CD4-positive, CD25-positive, alpha-beta regulatory T cell (primary cell): ENCODE measurements around the gene HIVEP3. TPM values are rescaled to one million over a fixed set of nuclear protein-coding genes. Genes with fewer than 3 reads are reported as not detected.

Experiments used
- ATAC-seq, 2 donors: fragments of 150-1000 bp; cut with Tn5 transposase; one replicate each; pipeline ENCODE4 v1.10.0; 2021; ENCODE audit warnings: low read depth in 2 of 2, moderate number of reproducible peaks in 2 of 2, moderate library complexity in 1 of 2
- DNase-seq, 3 donors: peaks; one replicate each; pipeline versions ENCODE4 v3.0.0 to v3.0.0-alpha.2; 2012 to 2022; ENCODE audit warnings: mixed read lengths in 1 of 3
- H3K27ac ChIP-seq: one replicate; pipeline ENCODE4 v1.7.0; 2013; ENCODE audit warnings: mild to moderate bottlenecking, low read length; ENCODE audit not compliant: insufficient read depth, poor library complexity, severe bottlenecking
- H3K27me3 ChIP-seq: one replicate; pipeline ENCODE4 v1.7.0; 2013; ENCODE audit warnings: low read length; ENCODE audit not compliant: control insufficient read depth, insufficient read depth
- H3K36me3 ChIP-seq: one replicate; pipeline ENCODE4 v1.7.0; 2013; ENCODE audit warnings: mild to moderate bottlenecking, low read length, moderate library complexity; ENCODE audit not compliant: control insufficient read depth, insufficient read depth
- H3K4me1 ChIP-seq: 2 replicates; pipeline ENCODE4 v1.7.0; 2013; ENCODE audit warnings: mild to moderate bottlenecking, low read length; ENCODE audit not compliant: insufficient read depth, control insufficient read depth, poor library complexity, severe bottlenecking
- H3K4me3 ChIP-seq: one replicate; pipeline ENCODE4 v1.7.0; 2013; ENCODE audit warnings: low read depth, mild to moderate bottlenecking, low read length, moderate library complexity
- H3K9me3 ChIP-seq, 2 experiments: 1 replicate in 1 of 2; 2 replicates in 1 of 2; pipeline ENCODE4 v1.7.0; 2013; ENCODE audit warnings: low read length in 2 of 2, mild to moderate bottlenecking in 1 of 2, moderate library complexity in 1 of 2; ENCODE audit not compliant: control insufficient read depth in 2 of 2
- H3K27ac Mint-ChIP-seq, 3 donors: one replicate each; pipeline ENCODE4 v1.8.0; 2020 to 2022; ENCODE audit warnings: mild to moderate bottlenecking in 3 of 3, mixed read lengths in 3 of 3, moderate library complexity in 2 of 3
- H3K27me3 Mint-ChIP-seq: one replicate; pipeline ENCODE4 v1.8.0; 2022; ENCODE audit warnings: mild to moderate bottlenecking, mixed read lengths
- H3K36me3 Mint-ChIP-seq: one replicate; pipeline ENCODE4 v1.8.0; 2020; ENCODE audit warnings: mixed read lengths
- H3K4me1 Mint-ChIP-seq, 4 donors: one replicate each; pipeline ENCODE4 v1.8.0; 2020 to 2022; ENCODE audit warnings: mixed read lengths in 4 of 4, mild to moderate bottlenecking in 1 of 4
- H3K4me3 Mint-ChIP-seq, 4 donors: one replicate each; pipeline ENCODE4 v1.8.0; 2020 to 2022; ENCODE audit warnings: mild to moderate bottlenecking in 4 of 4, mixed read lengths in 4 of 4, moderate library complexity in 3 of 4
- H3K9me3 Mint-ChIP-seq, 7 donors: one replicate each; pipeline ENCODE4 v1.8.0; 2020 to 2022; ENCODE audit warnings: mixed read lengths in 7 of 7, mild to moderate bottlenecking in 3 of 7, moderate library complexity in 2 of 7
- polyA plus RNA-seq, 4 donors: library from polyadenylated mRNA; unstranded; fragments of 300-500 nt; fragmentation: Illumina TruSeq; gene quantifications; one replicate each; pipeline ENCODE4 v1.2.3, GENCODE V29; 2021
- total RNA-seq: library from RNA; stranded (reverse); gene quantifications from one replicate; pipeline ENCODE4 v1.2.3, GENCODE V29; 2022

The HIVEP3 gene
- total and polyA plus RNA-seq, 5 donors from 2014 or later = 3.9 to 17.2 (median 7.5) TPM

DNA sequence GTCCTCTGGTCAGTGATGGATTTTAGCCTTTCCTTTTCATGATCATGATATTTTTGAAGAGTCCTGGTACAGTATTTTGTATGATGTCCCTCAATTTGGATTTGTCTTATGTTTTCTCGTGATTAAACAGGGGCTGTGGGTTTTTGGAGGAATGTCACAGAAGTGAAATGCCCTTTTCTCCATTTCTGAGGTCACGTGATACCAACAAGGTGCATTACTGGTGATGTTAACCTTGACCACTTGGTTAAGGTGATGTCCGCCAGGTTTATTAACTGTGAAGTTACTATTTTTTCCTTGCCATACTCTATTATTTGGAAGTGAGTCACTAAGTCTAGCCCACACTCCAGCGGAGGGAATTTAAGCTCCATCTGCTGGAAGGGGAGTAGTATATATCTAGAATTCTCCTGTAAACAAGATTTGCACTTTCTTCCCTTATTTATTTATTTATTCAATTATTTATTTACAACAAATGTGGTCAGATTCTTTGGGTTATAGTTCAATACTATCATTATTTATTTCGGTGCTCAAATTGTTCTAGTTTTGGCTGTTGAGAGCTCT is 123.4 kb downstream of the HIVEP3 start:
- no peaks in the 10 kb centered on the region for H3K27me3 Mint-ChIP-seq
- ATAC-seq (no peak), DNase-seq (no peak)
- Histone ChIP-seq H3K27ac (no peak overlapping the region), H3K4me1 (peaks cover 30% of the 10 kb centered on the region), H3K27me3 (no peaks in the 10 kb centered on the region), H3K4me3 (no peak overlapping the region), H3K9me3 (no peaks in the 10 kb centered on the region), H3K36me3 (no peaks in the 10 kb centered on the region)
- H3K9me3 Mint-ChIP-seq = peaks cover 0 to 2% (median 0%) of the 10 kb centered on the region in 7 donors
- H3K27ac Mint-ChIP-seq = no peak overlapping the region
- H3K4me3 Mint-ChIP-seq = peak overlapping the region in 1 of 4 donors; percentile 33
- peaks cover 10 to 40% (median 30%) of the 10 kb centered on the region in 4 donors for H3K4me1 Mint-ChIP-seq
- H3K36me3 Mint-ChIP-seq = peaks cover 8% of the 10 kb centered on the region

DNA sequence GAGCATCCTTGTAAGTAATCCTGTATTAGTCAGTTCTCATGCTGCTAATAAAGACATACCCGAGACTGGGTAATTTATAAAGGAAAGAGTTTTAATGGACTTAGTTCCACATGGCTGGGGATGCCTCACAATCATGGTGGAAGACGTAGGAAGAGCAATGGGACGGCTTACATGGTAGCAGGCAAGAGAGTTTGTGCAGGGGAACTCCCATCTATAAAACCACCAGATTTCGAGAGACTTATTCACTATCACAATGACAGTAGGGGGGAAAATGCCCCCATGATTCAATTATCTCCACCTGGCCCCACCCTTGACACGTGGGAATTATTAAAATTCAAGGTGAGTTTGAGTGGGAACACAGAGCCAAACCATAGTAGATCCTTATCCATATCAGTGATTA is 124.7 kb downstream of the HIVEP3 start:
- H3K9me3 ChIP-seq = no peaks in the 10 kb centered on the region
- DNase-seq (no peak), ATAC-seq (no peak)
- peaks cover 2% of the 10 kb centered on the region for H3K36me3 Mint-ChIP-seq
- H3K4me1 ChIP-seq = peaks cover 22% of the 10 kb centered on the region
- H3K27me3 ChIP-seq = no peaks in the 10 kb centered on the region
- H3K36me3 ChIP-seq = no peaks in the 10 kb centered on the region
- H3K27ac ChIP-seq = no peak overlapping the region
- H3K27ac Mint-ChIP-seq = no peak overlapping the region
- H3K27me3 Mint-ChIP-seq = no peaks in the 10 kb centered on the region
- peaks cover 0 to 2% (median 0%) of the 10 kb centered on the region in 7 donors for H3K9me3 Mint-ChIP-seq
- H3K4me3 ChIP-seq = no peak overlapping the region
- peaks cover 5 to 35% (median 29%) of the 10 kb centered on the region in 4 donors for H3K4me1 Mint-ChIP-seq
- no peak overlapping the region for H3K4me3 Mint-ChIP-seq

DNA sequence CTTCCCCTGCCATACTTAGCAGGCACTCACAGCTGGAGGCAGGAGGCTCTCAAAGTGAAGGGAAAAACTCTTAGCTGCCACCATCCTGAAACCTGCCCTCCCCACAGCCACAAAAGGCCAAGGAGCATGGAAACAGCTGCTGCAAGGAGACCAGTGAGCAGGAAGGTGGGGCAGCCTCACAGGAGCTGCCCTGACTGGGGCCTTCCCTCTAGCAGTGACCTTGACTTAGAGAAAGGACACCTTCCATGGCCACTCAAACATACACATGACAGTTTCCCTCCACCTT is 126.3 kb downstream of the HIVEP3 start:
- H3K27me3 ChIP-seq = no peaks in the 10 kb centered on the region
- no peak for ATAC-seq
- peaks cover 0 to 2% (median 0%) of the 10 kb centered on the region in 7 donors for H3K9me3 Mint-ChIP-seq
- no peaks in the 10 kb centered on the region for H3K27me3 Mint-ChIP-seq
- no peak for DNase-seq
- peaks cover 22% of the 10 kb centered on the region for H3K4me1 ChIP-seq
- H3K4me3 ChIP-seq = no peak overlapping the region
- peak overlapping the region in 2 of 4 donors; percentile 36 to 48 for H3K4me3 Mint-ChIP-seq
- H3K36me3 Mint-ChIP-seq = no peaks in the 10 kb centered on the region
- H3K9me3 ChIP-seq = no peaks in the 10 kb centered on the region
- peak overlapping the region in 1 of 3 donors; percentile 53 for H3K27ac Mint-ChIP-seq
- H3K4me1 Mint-ChIP-seq = peaks cover 5 to 34% (median 29%) of the 10 kb centered on the region in 4 donors
- no peak overlapping the region for H3K27ac ChIP-seq
- H3K36me3 ChIP-seq = no peaks in the 10 kb centered on the region

DNA sequence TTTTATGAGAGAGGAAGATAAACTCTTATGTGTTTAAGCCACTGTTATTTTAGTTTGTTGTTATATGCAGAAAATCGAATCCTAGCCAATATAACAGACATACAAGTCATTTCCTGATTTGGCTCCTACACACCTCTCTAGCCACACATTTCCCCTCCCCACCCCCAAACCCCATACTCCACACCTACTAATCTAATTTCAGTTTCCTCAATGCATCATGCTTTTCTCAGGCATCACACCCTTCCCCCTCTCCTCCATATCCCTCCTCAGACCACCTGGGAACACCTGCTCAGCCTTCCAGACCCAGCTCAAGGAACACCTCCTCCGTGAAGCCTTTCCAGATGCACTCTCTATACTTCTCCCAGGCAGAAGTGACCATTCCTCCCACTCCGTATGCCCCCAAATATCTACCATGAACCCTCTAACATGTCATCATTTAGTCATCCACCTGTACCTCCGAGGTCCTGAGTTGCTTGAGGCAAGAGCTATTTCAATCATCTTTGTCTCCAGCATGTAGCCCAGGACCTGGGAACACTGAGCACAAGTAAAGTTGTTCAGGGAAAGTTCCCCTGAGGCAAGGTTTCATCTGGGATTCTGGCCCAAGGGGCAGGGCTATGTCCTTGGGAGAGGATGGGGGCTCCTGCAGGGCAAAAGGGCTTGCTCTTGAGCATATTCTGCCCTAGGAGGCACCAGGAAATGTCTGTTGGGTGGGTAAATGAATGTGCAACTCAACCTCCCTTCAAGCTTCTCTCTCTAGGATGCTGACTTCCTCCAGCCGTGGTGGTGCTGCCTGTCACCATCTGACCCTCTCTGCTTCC is 126.8 kb downstream of the HIVEP3 start:
- H3K9me3 ChIP-seq = no peaks in the 10 kb centered on the region
- H3K4me1 Mint-ChIP-seq = peaks cover 5 to 34% (median 30%) of the 10 kb centered on the region in 4 donors
- peaks cover 0 to 2% (median 0%) of the 10 kb centered on the region in 7 donors for H3K9me3 Mint-ChIP-seq
- peak overlapping the region; percentile 36 to 70 (median 43) for H3K4me3 Mint-ChIP-seq
- no peaks in the 10 kb centered on the region for H3K36me3 Mint-ChIP-seq
- H3K27me3 Mint-ChIP-seq = no peaks in the 10 kb centered on the region
- no peaks in the 10 kb centered on the region for H3K36me3 ChIP-seq
- DNase-seq = peak in 1 of 3 donors; percentile 70
- no peak overlapping the region for H3K27ac ChIP-seq
- H3K27ac Mint-ChIP-seq = peak overlapping the region in 2 of 3 donors; percentile 35 to 38
- H3K27me3 ChIP-seq = no peaks in the 10 kb centered on the region
- peaks cover 22% of the 10 kb centered on the region for H3K4me1 ChIP-seq
- peak overlapping the region; percentile 41 for H3K4me3 ChIP-seq
- peak in 1 of 2 donors; percentile 48 for ATAC-seq

DNA sequence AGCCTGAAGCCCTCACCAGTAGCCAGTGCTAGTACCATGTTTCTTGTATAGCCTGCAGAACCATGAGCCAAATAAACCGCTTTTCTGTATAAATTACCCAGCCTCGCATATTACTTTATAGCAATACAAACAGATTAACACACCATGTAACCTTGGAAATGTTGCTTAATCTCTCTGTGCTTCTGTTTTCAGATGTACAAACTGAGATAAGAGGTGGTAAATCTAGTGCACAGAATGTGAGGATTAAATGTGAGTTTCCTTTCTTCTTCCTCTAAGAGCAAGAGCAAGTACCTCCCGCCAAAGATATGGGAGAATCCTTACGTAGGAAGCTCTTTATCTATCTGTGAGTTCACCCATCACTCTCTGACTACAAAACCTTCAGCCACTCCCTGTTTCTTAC is 128.4 kb downstream of the HIVEP3 start:
- ATAC-seq (no peak), DNase-seq (no peak)
- H3K4me3 ChIP-seq = no peak overlapping the region
- H3K9me3 Mint-ChIP-seq = no peaks in the 10 kb centered on the region
- no peak overlapping the region for H3K27ac ChIP-seq
- peaks cover 22% of the 10 kb centered on the region for H3K4me1 ChIP-seq
- H3K9me3 ChIP-seq = no peaks in the 10 kb centered on the region
- H3K27me3 Mint-ChIP-seq = no peaks in the 10 kb centered on the region
- peaks cover 5 to 34% (median 30%) of the 10 kb centered on the region in 4 donors for H3K4me1 Mint-ChIP-seq
- H3K36me3 Mint-ChIP-seq = no peaks in the 10 kb centered on the region
- no peak overlapping the region for H3K4me3 Mint-ChIP-seq
- H3K27me3 ChIP-seq = no peaks in the 10 kb centered on the region
- H3K36me3 ChIP-seq = no peaks in the 10 kb centered on the region
- peak overlapping the region in 2 of 3 donors; percentile 4 to 56 for H3K27ac Mint-ChIP-seq

DNA sequence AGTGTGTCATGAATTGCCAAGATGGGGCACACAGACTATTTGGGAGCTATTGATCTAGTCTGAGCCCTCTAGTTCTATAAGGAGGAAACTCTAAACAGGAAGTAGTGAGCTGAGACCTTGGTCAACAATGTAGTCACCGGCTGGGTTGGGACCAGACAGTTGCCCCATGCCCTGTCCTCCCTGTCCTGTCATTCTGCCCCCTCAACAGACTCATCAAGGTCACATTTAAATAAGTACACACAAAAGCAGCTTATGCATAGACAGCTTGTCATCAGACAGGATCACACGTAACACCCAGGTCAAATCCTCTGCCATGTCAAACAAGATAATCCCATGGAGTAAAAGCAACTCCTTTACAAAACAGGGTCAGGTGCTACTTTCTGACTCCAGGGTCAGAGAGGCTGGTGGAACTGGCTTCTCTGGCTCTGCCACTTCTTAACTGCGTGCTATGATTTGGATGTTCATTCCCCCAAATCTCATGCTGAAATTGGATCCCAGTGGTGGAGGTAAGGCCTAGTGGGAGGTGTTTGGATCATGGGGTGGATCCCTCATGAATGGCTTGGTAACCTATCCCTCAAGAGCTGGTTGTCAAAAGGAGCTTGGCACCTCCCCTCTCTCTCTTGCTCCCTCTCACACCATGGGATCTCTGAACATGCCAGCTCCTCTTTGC is 128.9 kb downstream of the HIVEP3 start:
- peaks cover 5 to 34% (median 30%) of the 10 kb centered on the region in 4 donors for H3K4me1 Mint-ChIP-seq
- peaks cover 0 to 5% (median 0%) of the 10 kb centered on the region in 7 donors for H3K9me3 Mint-ChIP-seq
- Histone ChIP-seq H3K27ac (no peak overlapping the region), H3K36me3 (no peaks in the 10 kb centered on the region), H3K4me3 (no peak overlapping the region), H3K4me1 (peaks cover 22% of the 10 kb centered on the region), H3K9me3 (peaks cover 4 to 5% of the 10 kb centered on the region in 2 experiments), H3K27me3 (no peaks in the 10 kb centered on the region)
- no peak for ATAC-seq
- H3K27me3 Mint-ChIP-seq = peaks cover 4% of the 10 kb centered on the region
- no peak overlapping the region for H3K4me3 Mint-ChIP-seq
- peak overlapping the region in 1 of 3 donors; percentile 56 for H3K27ac Mint-ChIP-seq
- H3K36me3 Mint-ChIP-seq = no peaks in the 10 kb centered on the region
- no peak for DNase-seq

DNA sequence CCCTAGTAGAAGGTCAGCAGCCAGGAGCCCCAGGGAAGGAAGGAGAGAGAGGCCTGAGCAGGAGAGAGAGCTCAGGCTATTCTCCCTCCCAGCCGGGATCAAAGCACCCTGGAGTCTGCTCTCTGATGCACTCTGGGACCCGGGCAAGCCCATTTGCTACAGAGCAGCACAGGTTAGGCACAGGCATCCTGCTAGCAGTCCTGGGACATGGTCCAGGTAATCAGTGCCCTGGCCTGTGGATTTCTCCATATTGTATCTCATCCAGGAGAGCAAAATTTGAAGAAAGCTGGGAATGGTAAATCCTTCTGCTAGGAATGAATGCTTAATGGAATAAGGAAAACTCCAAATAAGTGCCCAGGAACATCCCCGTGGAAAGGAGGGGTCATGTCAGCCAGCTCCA is 130.3 kb downstream of the HIVEP3 start:
- ATAC-seq = no peak
- Mint-ChIP-seq H3K9me3 (peaks cover 0 to 11% (median 1%) of the 10 kb centered on the region in 7 donors), H3K4me3 (no peak overlapping the region), H3K36me3 (peaks cover 5% of the 10 kb centered on the region), H3K27ac (no peak overlapping the region), H3K27me3 (peaks cover 4% of the 10 kb centered on the region), H3K4me1 (peaks cover 5 to 32% (median 29%) of the 10 kb centered on the region in 4 donors)
- no peak overlapping the region for H3K4me3 ChIP-seq
- no peaks in the 10 kb centered on the region for H3K27me3 ChIP-seq
- H3K36me3 ChIP-seq = no peaks in the 10 kb centered on the region
- DNase-seq = no peak
- peaks cover 22% of the 10 kb centered on the region for H3K4me1 ChIP-seq
- H3K9me3 ChIP-seq = peaks cover 5 to 11% of the 10 kb centered on the region in 2 experiments
- H3K27ac ChIP-seq = no peak overlapping the region
